ENCODE results near the gene MFSD6.

The MFSD6 gene

DNA sequence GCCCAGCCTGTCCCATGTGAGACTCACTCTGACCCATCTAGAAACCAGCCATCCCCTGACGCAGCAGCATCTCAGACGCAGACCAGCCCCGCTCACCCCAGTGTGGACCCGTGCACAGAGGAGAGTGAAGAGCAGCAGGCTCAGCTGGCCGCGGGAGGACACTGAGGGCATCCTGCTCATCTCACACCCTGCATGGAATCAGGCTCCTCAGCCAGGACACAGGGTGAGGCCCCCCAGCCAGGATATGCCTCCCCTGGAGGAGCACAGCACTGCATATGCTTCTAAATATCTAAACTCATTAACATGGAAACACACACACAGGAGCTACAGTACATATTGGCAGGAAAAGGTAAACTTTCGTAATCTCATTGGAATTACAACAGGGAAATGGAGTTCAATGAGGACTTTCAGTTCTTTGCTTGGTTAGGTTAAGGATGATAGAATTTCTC, 91.9 kb downstream of the MFSD6 start:
- Histone ChIP-seq H3K27me3 (ENCODE audit: control insufficient read depth, low read length) (no peaks in the 10 kb centered on the region), H3K4me1 (ENCODE audit: control insufficient read depth, low read length) (no peaks in the 10 kb centered on the region), H4K20me1 (ENCODE audit: control insufficient read depth, insufficient read depth, low read depth, low read length) (no peaks in the 10 kb centered on the region), H3K4me3 (ENCODE audit: low read length) (no peak overlapping the region), H3K36me3 (ENCODE audit: control insufficient read depth, low read length) (peaks cover 47% of the 10 kb centered on the region), H3K9me3 (ENCODE audit: control insufficient read depth, insufficient read depth, low read length) (no peaks in the 10 kb centered on the region), H3K79me2 (ENCODE audit: control insufficient read depth, low read length) (no peaks in the 10 kb centered on the region), H3K27ac (ENCODE audit: low read depth, low read length) (no peak overlapping the region), H3K4me2 (ENCODE audit: low read length) (no peak overlapping the region), H3F3A (ENCODE audit: control insufficient read depth, insufficient read depth) (no peaks in the 10 kb centered on the region), H3K9me2 (replicated peaks; ENCODE audit: control insufficient read depth, low read length) (no peaks in the 10 kb centered on the region)
- TF ChIP-seq EZH2phosphoT487 (IDR thresholded peaks at IDR 0.05; ENCODE audit: borderline replicate concordance, low read length) (no peak), CTCF (IDR thresholded peaks at IDR 0.05; ENCODE audit: low read depth, low read length, poor library complexity, severe bottlenecking) (no peak)

DNA sequence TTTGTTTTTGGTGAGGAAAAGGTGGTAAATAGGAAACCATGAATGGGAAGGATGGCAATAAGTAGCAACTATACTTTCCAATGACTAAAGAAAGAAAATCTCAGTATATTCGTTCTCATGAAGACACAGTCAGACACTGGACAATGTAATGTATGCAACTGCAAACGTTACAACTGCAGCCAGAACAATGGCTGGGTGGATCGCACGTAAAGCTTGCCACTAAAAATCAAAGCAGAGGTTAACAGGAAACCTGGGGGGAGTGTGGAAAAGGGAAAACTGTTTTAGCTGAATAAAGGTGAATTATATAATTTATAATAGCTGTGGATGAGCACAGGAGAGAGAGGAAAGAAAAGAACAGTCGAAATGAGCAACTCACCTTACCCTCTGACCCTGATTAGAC, 93.1 kb downstream of the MFSD6 start:
- H3K4me2 ChIP-seq (ENCODE audit: low read length) = no peak overlapping the region
- H3K36me3 ChIP-seq (ENCODE audit: control insufficient read depth, low read length) = peaks cover 59% of the 10 kb centered on the region
- no peak overlapping the region for H3K4me3 ChIP-seq (ENCODE audit: low read length)
- no peaks in the 10 kb centered on the region for H3K9me3 ChIP-seq (ENCODE audit: control insufficient read depth, insufficient read depth, low read length)
- H3F3A ChIP-seq (ENCODE audit: control insufficient read depth, insufficient read depth) = no peaks in the 10 kb centered on the region
- TF ChIP-seq EZH2phosphoT487 (IDR thresholded peaks at IDR 0.05; ENCODE audit: borderline replicate concordance, low read length) = no peak
- no peak for TF ChIP-seq CTCF (IDR thresholded peaks at IDR 0.05; ENCODE audit: low read depth, low read length, poor library complexity, severe bottlenecking)
- peaks cover 4% of the 10 kb centered on the region for H3K4me1 ChIP-seq (ENCODE audit: control insufficient read depth, low read length)
- H3K79me2 ChIP-seq (ENCODE audit: control insufficient read depth, low read length) = no peaks in the 10 kb centered on the region
- H3K27me3 ChIP-seq (ENCODE audit: control insufficient read depth, low read length) = no peaks in the 10 kb centered on the region
- H3K9me2 ChIP-seq (replicated peaks; ENCODE audit: control insufficient read depth, low read length) = no peaks in the 10 kb centered on the region
- no peaks in the 10 kb centered on the region for H4K20me1 ChIP-seq (ENCODE audit: control insufficient read depth, insufficient read depth, low read depth, low read length)
- no peak overlapping the region for H3K27ac ChIP-seq (ENCODE audit: low read depth, low read length)

DNA sequence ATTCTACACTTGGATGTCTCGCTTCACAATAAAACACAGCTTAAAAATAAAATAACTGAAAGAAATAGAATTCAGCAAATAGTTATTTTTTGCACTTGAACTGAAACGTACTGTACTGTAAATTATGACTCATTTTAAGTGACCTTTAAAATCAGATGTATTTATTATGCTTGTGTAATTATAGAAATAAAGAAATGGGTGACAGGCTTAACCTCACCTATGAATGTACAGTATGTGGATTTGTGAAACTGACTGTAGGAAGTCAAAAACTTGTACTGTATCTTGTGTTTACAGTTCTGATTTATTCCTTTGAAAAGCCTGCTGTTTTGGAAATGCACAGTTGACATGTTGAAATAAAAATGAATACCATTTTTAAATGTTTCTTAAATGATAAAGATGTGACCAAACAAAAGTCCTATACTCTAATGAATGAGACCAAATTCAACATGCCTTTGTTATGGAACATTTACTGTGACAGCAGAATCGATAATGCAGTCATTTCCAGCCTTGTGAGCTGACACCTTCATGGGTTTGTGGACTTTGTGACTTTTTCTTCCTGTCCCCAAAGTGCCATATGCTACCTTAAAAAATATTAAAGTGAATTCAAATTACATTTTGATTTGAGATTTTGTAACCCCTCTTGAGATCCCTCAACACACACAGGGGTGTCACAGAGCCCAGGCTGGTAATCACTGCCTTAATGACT, 93.7 kb downstream of the MFSD6 start:
- no peak overlapping the region for H3K4me2 ChIP-seq (ENCODE audit: low read length)
- no peaks in the 10 kb centered on the region for H3K9me3 ChIP-seq (ENCODE audit: control insufficient read depth, insufficient read depth, low read length)
- TF ChIP-seq CTCF (IDR thresholded peaks at IDR 0.05; ENCODE audit: low read depth, low read length, poor library complexity, severe bottlenecking) (no peak), EZH2phosphoT487 (IDR thresholded peaks at IDR 0.05; ENCODE audit: borderline replicate concordance, low read length) (no peak)
- no peak overlapping the region for H3K4me3 ChIP-seq (ENCODE audit: low read length)
- H3K79me2 ChIP-seq (ENCODE audit: control insufficient read depth, low read length) = no peaks in the 10 kb centered on the region
- H3F3A ChIP-seq (ENCODE audit: control insufficient read depth, insufficient read depth) = no peaks in the 10 kb centered on the region
- H3K36me3 ChIP-seq (ENCODE audit: control insufficient read depth, low read length) = peaks cover 63% of the 10 kb centered on the region
- no peak overlapping the region for H3K27ac ChIP-seq (ENCODE audit: low read depth, low read length)
- H3K9me2 ChIP-seq (replicated peaks; ENCODE audit: control insufficient read depth, low read length) = no peaks in the 10 kb centered on the region
- peaks cover 10% of the 10 kb centered on the region for H3K4me1 ChIP-seq (ENCODE audit: control insufficient read depth, low read length)
- H4K20me1 ChIP-seq (ENCODE audit: control insufficient read depth, insufficient read depth, low read depth, low read length) = no peaks in the 10 kb centered on the region
- H3K27me3 ChIP-seq (ENCODE audit: control insufficient read depth, low read length) = no peaks in the 10 kb centered on the region
